Amygdala (tissue), 56 donors: ENCODE results near the gene USH2A.

ENCODE experiments used
- DNase-seq, 56 donors: peaks; one replicate each; lab custom pipeline; 2025; lab: John Stamatoyannopoulos, UW

Gene USH2A

DNA sequence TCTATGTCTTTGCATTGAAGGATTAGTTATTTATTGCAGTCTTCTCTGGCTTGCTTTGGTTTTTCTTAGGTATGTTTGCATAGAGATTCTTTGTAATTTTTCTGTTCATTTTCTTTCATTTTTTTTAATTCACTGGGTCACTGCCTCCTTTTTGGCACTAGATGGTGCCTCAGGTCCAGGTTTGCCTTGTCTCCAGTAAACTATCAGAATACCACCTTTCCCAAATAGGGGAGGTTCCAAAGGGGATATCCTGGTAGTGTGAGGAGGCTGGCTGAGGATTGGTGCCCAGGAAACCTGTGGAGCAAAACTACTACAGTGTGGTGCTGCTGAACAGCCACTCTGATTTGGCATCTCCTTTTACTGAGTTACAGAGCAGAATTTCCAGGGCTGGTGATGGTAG is 599.0 kb downstream of the USH2A start:
- DNase-seq = no peak

DNA sequence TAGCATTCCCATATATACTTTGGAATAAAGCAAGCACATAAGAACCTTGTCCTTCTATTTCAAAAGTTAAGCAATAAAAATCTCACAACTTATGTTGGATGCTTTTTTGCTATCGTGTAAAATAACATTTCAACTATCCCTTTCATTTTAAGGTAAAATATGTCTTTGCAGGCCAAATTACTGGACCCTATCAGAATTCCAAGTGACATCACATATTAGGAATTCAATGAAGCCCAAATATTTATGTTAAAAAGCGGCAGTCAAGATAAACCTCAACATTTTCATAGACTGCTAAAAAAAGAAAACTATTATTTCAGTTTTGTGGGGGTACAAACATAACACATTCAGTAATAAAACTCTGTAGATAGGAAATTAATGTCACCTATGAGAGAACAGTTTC is 604.1 kb downstream of the USH2A start:
- no peak for DNase-seq

DNA sequence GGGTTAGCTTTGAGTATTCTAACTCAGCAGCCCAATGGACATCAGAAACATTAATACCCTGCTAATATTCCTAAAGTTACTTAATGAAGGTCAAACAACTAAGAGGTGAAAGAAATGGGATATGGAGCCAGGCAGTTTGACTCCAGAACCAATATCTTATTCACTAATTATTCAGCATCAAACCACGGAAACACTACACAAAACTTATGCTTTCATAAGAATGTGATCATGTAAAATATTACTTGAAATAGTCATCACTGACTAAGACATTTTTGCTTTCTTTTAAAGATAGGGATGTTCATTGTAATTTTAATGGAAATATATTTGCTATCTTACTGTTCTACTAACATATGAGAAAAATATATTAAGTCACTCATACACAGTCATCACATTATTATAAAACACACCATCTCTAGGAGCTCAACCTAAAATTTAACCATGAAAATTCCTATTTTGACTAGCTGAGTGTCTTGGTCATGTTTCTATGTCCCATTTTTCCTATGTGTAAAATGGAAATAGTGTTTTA is 615.3 kb downstream of the USH2A start:
- DNase-seq = no peak

DNA sequence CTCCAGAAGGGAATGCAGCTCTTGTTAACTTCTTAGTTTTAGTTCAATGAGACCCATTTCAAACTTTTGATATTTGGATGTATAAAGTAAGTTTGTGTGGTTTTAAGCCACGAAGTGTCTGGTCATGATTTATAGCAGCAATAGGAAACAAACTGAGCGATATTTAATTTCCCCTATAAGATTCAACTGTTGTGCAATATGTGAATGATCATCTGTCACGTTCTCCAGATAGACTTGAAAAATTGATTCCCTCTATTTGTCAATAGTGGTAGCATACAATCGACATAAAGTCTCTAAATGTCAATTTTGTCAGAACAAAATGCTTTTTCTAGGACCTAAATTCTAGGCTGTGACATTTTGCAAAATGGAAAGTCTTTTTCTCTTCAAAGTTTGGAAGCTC is 616.0 kb downstream of the USH2A start:
- DNase-seq = no peak

DNA sequence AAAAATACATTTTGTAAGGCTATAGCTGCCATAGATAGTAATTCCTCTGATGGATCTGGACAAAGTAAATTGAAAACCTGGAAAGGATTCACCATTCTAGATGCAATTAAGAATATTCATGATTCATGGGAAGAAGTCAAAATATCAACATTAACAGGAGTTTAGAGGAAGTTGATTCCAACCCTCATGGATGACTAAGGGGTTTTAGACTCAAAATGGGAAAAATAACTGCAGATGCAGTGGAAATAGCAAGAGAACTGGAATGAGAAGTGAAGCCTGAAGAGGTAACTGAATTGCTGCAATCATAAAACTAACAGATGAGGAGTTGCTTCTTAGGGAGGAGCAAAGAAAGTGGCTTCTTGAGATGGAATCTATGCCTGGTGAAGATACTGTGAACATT is 625.4 kb downstream of the USH2A start:
- DNase-seq = no peak

DNA sequence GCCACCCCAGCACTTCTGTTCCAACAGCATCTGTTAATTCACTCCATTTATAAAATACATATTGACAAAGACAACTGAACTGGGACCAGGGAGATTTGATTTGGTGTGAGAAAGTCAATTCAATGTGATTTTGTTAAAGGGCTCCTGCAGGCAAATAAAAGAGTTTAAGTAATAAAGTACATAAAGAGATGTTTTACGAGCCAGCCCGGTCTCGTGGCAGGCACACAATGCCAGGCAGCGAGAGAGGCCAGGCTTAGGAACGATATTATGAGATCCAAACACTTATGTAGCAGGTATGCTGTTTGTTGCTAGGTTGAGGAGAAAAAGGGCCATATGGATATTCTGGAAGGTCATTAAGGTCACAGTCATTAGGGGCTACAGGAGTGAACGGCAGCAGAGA is 629.1 kb downstream of the USH2A start:
- DNase-seq = no peak

DNA sequence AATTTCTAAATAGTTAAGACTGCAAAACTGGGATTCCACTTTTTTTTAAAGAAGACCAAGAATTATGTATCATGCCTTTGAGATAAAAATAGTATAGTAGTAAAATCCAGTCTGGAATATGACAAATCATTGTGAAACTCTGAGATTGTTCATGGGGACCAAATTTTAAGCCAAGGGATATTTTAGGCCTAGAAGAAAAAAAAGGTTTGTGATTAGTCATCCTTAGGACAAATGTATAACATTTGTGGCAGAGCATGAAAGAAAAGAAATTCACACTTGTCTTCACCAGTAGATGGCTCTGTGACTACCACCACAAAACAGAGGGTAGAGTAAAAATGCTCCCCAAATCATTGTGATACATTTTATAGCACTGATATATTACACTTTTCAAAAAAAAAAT is 630.1 kb downstream of the USH2A start:
- no peak for DNase-seq

DNA sequence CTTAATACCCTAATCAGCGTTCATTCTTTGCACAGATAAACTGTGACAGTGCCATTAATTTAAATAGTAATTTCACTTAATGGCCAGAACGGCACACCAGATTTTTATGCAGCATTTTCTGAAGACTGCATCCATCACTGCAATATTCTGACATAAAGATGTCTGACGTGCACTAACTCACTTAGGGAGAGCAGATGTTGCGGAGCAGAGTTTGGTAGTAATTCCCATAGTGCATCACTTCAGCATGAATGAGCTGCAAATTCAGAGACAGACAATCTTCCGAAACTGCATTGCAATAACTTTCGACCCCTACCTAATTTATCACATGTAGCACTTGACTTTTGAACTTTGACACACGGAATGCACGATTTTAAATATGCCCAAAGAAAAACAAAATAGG is 630.8 kb downstream of the USH2A start:
- DNase-seq = no peak

DNA sequence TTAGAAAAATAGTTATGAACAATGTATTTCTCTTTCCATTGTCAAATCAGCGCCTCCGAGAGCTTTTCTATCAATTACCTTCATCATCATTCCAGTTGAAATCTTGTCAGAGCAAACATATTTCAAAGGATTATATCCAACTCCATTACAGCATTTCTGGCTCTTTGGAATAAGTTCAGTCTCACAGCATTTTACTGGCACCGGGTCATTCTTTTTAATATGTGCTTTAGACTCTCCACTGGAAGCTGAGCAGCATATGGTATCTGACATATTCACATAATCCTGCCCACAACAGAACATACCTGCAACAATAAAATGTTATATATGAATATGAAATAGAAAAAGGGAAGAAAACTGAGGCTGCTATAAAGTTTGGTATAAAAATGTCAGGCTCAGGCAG is 633.3 kb downstream of the USH2A start:
- no peak for DNase-seq

DNA sequence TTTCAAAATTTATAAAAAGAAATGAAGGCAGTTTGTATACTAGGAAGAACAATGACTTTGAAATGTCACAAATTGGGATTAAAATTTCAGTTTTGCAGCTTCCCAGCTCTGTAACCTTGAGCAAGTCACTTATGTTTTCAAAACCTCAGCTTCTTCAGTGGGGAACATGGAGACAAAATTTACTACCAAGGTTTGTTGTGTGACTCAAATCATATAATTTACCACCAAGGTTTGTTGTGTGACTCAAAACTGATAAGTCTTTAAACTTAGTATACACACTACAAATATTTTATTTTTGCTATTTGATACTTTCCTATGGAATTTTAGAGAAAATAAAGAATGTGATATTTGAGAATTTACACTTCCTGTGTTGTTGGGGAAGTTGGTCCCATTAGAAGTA is 636.3 kb downstream of the USH2A start:
- no peak for DNase-seq

DNA sequence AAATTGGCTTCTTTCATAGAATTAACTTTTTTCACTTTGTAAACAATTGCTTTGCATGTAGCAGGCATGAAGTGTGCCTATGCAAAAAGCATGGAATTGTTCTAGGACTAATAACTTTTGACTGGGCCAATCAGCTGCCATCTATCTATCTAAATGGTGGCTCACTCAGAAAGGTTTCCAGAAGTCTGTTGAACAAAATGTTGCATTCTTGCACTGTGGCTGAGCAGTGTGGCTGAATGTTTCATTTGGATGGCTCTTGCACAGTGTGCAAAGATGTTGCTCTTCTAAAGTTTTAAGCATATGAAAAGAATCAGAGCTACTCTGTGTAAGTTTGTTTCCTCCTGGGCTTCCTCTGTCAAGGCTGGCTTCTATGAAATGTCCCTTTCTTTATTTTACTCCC is 642.6 kb downstream of the USH2A start:
- DNase-seq = no peak

DNA sequence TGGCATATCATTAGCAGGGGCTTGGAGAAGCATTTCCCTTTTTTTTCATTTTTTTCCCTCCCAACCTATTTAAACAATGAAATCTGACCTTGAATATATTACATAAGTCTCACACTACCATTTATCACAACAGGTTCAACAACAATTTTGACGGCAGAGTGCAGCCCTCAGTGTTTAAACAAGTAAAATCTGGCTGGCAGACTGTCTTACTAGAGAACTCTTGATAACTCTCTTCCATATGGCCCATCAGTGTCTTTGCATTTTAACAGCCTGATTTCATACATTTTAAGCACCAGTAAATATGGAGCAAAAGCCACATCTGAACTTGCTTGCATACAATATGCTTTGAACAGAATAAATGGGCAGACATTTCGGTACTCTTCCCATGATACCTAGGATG is 643.1 kb downstream of the USH2A start:
- DNase-seq = no peak

DNA sequence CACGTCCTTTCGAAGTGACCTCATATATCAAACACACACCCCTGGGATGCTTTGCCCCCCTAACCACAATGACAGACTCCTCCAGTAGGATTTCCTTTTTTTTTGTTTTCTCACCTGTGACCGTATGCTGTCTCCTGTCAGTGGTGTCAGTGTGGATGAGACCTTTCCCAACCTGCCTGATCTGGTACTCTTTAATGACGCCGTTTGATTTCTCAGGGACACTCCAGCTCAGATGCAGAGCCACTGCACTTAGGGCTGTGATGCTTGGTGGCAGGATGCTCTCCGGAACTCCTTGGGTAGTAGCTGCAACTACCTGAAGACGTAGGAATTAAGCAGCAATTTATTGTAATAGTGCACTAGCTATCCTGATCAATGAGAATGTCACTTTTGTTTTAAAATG is 643.5 kb downstream of the USH2A start:
- no peak for DNase-seq

DNA sequence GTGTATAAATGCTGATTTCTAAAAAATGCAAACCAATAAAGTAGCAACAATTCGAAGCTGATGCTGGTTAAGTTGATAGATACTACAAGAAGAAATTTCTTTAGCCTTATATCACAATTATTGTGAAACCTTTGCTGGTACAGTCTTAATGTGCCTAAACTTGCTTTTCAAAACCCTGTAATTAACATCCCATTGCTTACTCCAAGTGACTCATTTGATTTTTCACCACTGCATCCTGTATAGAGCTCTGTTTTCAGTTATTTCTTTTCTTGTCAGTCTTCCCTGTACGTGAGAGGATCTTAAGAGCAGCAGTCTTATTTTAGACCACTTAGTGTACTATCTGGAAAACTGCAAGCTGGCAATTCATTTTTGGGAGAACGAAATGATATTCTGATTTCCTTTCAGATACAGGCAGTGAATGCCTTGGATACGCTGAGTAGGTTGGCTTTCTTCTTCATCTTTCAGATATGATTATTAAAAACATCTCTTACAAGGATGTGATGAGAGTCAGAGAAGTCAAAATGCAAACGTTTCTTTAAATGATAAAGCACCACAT is 645.8 kb downstream of the USH2A start:
- no peak for DNase-seq

DNA sequence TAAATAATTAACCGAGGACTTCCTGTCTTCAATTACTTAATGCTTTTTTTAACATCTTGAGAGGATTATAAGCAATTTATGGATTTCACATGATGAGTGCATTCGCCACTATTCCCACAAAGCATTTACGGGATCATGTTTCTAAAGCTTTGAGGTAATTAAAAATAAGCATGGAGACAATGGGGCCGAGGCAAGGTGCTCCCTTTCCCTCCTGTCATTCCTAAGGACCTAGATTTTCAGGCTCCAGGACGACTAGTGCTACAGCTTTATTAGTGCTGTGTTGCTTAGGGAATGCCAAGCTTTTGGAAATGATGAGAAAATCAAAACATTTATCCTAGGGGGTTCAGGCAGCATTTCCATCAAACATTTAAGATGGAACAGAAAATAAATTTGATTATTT is 646.9 kb downstream of the USH2A start:
- DNase-seq = no peak

DNA sequence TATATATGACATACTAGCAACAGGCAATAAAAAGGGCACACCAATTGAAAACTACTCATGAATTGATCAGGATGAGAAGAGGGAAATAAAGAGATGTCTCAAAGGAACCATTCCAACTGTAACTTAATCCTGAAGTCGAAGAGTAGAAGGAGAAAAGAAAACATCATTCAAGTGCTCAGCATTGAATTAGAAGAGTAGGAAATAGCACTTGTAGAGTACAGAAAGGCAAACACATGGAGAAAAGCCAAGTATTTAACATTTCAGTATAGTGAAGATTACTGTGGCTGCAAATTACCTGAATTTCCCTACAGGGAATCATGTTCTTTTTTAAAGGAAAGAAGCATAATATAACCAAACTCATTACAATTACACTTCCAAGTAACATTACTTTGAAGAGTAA is 651.1 kb downstream of the USH2A start:
- DNase-seq = no peak

DNA sequence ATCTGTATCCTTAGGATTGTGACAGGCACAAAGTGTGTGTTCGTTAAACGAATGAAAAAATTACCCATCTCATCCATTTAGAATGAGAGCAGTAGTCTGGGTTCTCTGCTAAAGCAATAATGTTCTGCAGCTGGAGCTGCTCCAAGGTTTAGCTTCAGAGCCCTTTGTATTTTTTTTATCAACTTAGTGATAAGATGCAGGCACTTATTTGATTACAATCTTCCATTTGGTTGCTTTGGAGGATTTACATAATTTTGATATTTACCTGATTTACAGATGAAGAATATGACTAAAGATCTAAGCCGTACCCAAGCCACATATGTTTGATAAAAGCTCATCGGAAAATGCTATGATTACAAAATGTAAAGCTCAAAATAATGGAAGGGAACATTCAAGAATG is 654.9 kb downstream of the USH2A start:
- DNase-seq = no peak

DNA sequence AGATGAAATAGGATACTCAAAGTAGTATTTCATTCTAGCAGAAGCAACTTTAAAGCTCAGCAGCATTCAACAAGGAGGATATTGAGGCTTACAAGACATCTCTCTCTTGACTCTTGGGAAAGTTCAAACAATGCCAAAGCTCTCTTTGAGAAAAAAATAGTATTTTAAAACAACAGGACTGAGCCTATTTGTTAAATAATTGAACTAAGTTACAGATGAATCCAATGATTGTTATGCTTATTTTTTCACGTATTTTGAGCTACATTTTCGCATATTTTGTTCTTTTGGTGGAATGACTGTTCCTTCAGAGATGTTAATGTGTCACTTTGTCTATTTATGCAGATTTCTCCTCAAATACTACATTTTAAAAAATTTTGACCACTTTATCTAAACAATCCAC is 655.5 kb downstream of the USH2A start:
- no peak for DNase-seq

DNA sequence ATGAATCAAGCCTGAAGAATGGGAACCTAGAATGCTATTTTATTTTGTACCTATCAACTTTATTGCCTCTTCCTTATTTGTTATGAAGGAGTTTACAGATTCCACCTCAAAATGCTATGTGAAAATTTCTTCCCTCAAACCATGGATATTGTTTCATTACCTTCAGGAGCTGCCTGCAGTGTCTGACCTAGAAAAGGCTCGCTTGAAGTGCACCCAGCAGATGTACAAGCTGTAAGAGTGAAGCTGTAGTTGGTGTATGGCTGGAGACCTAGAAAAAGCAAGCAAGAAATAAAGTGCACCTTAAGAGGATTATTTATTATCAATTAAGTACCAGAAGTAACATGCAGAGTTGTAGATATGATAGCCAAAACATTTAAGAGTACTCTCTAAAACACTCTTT is 656.7 kb downstream of the USH2A start:
- no peak for DNase-seq

DNA sequence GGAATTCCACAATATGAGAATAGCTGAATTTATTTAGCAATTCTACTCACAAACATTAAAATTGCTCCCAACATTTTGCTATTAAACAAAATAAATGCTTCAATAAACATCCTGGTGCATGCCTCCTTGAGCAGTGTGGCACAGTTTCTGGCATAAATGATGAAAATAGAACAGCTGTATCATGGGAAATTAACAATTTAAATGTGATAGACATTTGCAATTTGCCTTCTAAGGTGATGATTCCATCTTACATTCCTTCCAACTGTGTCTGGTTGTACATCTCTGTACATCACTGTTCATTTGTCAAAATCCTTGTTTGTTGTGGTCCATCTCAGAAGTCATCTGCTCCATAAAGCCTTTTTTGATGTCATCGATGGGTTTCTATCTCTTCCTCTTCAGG is 657.4 kb downstream of the USH2A start:
- DNase-seq = no peak

DNA sequence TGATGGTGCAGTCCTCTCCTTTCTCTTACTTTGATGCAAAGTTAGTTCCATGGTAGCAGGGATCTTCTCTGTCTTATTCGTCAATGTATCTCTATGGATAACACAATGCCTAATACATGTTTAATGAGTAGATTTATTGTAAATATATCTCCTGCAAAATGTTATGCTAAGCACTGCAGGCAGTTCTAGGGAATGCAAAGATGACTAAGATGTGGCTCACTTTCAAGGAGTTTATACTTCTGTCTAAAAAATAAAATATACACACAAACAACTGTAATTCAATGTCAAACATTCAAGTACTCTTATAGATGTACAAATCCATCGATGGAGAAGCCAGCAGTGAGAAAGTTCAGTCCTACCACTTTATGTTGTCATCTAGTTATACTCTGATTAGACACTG is 661.8 kb downstream of the USH2A start:
- DNase-seq = no peak

DNA sequence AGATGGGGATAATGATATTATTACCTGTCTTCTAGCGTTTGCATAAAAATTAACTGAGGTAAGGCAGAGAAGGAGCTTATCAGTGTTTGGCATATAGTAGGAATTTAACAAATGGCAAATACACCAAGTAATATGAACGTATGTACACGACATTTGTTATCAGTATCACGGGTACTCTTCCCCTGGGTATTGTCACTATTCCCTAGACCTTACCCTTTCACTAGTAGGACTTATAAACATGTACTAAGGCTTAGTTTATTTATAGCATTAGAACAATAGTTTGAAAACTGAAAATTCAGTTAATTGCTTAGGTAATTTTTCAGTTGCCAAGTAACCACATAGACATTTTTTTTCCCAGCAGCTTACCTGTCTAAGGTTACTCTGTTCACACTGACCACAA is 669.1 kb downstream of the USH2A start:
- no peak for DNase-seq

DNA sequence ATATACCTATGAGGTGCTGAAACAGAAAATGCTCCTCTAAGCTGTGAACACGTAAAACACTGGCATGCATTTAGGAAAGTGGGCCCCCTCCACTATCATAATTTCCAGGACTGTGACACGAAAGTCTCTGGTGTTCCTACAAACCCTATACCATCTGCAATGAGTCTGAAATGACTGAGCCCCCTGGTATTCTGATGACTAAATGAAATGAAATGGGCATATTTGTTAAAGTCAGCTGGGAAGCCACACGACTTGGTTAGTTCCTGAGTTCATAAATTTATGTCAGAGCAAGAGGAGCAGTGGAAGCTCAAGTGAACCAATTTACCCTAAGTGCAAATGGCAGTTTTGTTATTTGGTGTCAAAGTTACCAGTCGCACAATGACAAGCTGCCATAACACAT is 673.8 kb downstream of the USH2A start:
- DNase-seq = no peak
